ENCODE measurements around the gene NLGN1.

- TF ChIP-seq EZH2phosphoT487 (IDR thresholded peaks at IDR 0.05; ENCODE audit: low read depth, severe bottlenecking, unreplicated experiment) (no peak), CTCF (IDR thresholded peaks at IDR 0.05; ENCODE audit: poor library complexity) (no peak), EZH2 (IDR thresholded peaks at IDR 0.05; ENCODE audit: borderline replicate concordance) (no peak)
Observed at GRCh38 chr3:174215456-174215855, 817.9 kb downstream of the NLGN1 start.

All from hepatocyte (in vitro differentiated cells).